Breast epithelium (tissue), 4 donors: ENCODE results near the gene P3H2. TPM values are rescaled to one million over a fixed set of nuclear protein-coding genes. Genes with fewer than 3 reads are reported as not detected.

Experiments
- DNase-seq, 2 donors: peaks; one replicate each; pipeline ENCODE4 v3.0.0-alpha.2; 2019; ENCODE audit warnings: low spot score in 2 of 2
- H3K27ac ChIP-seq, 2 donors: fragments of 200-600 bp; sonication (generic) in 1 of 2; one replicate each; pipeline ENCODE4 v1.5.1; 2016 to 2019; ENCODE audit warnings: mild to moderate bottlenecking in 1 of 2
- H3K27me3 ChIP-seq, 2 donors: fragments of 200-600 bp; sonication (generic) in 1 of 2; one replicate each; pipeline versions ENCODE4 v1.5.1 to v1.6.0; 2017 to 2019; ENCODE audit warnings: control low read depth in 1 of 2, mild to moderate bottlenecking in 1 of 2
- H3K36me3 ChIP-seq: fragments of 200-600 bp; one replicate; pipeline ENCODE4 v1.5.1; 2019
- H3K4me1 ChIP-seq, 2 donors: fragments of 200-600 bp; sonication (generic); one replicate each; pipeline ENCODE4 v1.5.1; 2016 to 2019; ENCODE audit warnings: control low read depth in 1 of 2
- H3K4me3 ChIP-seq, 3 donors: fragments of 200-600 bp; sonication (generic); 1 replicate in 2 of 3; 2 replicates in 1 of 3; pipeline ENCODE4 v1.5.1; 2016 to 2019; ENCODE audit warnings: mild to moderate bottlenecking in 3 of 3, moderate library complexity in 2 of 3
- H3K9me3 ChIP-seq, 2 donors: fragments of 200-600 bp; sonication (generic) in 1 of 2; one replicate each; pipeline ENCODE4 v1.5.1; 2016 to 2019; ENCODE audit warnings: control low read depth in 1 of 2
- POLR2A ChIP-seq: fragments of 450-650 bp; IDR thresholded peaks from one replicate; pipeline ENCODE4 v1.6.1; 2016; ENCODE audit warnings: antibody characterized with exemption, mild to moderate bottlenecking, moderate library complexity
- POLR2AphosphoS5 ChIP-seq, 3 donors: sonication (generic); formaldehyde crosslinking; IDR thresholded peaks; one replicate each; pipeline ENCODE4 v1.6.1; 2017; ENCODE audit warnings: antibody characterized with exemption in 3 of 3
- intact Hi-C: fragments of 100-400 bp; cut with DNase I; formaldehyde crosslinking; loops from one replicate; pipeline ENCODE4 v1.15.1; 2023; ENCODE audit warnings: low total_unique reads
- total RNA-seq, 3 donors: library from RNA; depleted of rRNA; stranded (reverse); fragments of >200 nt; gene quantifications; one replicate each; pipeline ENCODE4 v1.1.0, GENCODE V29; 2016
- TF ChIP-seq, protein P1 (sequence below), 3 donors: fragments of 450-650 bp; IDR thresholded peaks; one replicate each; pipeline ENCODE4 v1.5.1; 2016 to 2017; ENCODE audit warnings: antibody characterized with exemption in 3 of 3, mild to moderate bottlenecking in 3 of 3, moderate library complexity in 3 of 3

The P3H2 gene
- total RNA-seq, 3 donors from 2014 or later: 1.6 to 12.3 (median 10.2) TPM

DNA sequence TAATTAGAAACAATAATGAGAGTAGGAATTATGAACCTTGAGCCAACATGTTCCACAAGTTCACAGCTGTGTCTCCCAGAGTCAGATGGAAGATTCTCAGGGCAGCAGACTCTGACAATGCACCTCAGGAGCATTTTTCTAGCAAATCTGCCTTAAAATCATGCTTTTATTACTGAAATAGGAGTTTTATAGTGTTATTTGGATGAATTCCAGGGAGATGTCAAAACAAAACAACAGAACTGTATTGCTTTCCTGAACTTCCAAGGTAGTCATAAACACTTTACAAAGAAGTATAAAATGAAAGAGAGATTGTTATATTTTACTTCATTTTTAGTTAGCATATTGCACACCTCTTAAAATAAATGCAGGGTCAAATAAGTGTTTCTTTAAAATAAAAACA is 77.0 kb downstream of the P3H2 start:
- Histone ChIP-seq H3K27me3 (no peaks in the 10 kb centered on the region), H3K27ac (no peak overlapping the region), H3K4me3 (no peak overlapping the region), H3K36me3 (no peaks in the 10 kb centered on the region), H3K4me1 (no peaks in the 10 kb centered on the region), H3K9me3 (no peaks in the 10 kb centered on the region)
- intact Hi-C loops: no loop called here
- DNase-seq: no peak
- TF ChIP-seq, protein P1, sequence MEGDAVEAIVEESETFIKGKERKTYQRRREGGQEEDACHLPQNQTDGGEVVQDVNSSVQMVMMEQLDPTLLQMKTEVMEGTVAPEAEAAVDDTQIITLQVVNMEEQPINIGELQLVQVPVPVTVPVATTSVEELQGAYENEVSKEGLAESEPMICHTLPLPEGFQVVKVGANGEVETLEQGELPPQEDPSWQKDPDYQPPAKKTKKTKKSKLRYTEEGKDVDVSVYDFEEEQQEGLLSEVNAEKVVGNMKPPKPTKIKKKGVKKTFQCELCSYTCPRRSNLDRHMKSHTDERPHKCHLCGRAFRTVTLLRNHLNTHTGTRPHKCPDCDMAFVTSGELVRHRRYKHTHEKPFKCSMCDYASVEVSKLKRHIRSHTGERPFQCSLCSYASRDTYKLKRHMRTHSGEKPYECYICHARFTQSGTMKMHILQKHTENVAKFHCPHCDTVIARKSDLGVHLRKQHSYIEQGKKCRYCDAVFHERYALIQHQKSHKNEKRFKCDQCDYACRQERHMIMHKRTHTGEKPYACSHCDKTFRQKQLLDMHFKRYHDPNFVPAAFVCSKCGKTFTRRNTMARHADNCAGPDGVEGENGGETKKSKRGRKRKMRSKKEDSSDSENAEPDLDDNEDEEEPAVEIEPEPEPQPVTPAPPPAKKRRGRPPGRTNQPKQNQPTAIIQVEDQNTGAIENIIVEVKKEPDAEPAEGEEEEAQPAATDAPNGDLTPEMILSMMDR (IDR thresholded peaks at IDR 0.05): no peak
- no peak for TF ChIP-seq POLR2A
- TF ChIP-seq POLR2AphosphoS5 (IDR thresholded peaks at IDR 0.05): no peak

DNA sequence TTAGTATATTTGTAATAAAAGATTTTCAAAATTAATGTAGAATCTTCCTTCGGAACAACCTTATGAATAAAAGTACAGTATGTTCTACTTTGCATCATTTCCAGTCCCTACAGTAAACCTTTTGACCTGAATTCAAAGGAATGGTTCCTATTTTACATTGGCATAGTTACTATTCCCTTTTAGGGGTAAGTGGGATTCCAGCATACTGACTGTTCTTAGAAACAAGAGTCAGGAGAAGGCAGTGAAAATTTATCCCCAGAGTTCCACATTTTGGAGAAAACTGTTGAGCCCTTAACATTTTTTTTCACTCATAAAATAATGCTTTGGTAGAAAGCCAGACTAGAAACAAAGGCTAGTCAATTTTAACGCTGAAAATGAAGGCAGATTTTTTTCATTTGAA is 78.1 kb downstream of the P3H2 start:
- no peak overlapping the region for H3K27ac ChIP-seq
- intact Hi-C loops: no loop called here

DNA sequence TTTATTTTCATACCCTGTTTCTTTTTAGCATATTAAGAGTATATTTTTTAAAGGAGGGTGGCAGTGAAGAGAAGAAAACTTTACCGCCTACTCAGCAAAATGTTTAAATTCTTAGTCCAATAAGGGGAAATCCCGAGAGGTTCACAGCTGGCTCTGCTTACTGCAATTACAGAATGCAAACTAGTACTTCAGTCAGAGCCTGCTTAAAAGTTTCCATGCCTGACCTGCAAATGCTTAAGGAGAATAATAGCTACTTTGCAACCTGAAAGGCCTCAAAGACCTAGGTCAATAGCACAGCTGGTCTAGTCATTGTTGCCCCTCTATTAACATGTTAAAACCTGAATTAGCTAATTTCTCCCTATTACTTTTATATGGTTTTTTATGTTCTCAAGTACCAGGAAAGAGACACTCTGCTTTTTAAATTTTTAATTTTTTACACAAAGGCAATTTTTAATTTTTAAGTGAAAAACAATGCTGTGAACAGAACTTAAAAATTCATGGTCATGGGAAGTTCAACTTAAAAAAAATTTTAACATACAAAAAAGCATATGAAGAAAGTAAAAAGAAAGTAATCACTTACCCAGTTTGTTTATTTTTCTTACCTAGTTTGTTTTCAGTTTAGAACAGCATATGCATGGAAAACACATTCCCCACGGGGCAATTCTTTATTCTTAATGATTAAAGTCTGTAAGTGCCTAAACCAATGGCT is 79.2 kb downstream of the P3H2 start:
- intact Hi-C loops: no loop called here
- no peak overlapping the region for H3K27ac ChIP-seq
- DNase-seq: no peak
- no peaks in the 10 kb centered on the region for H3K9me3 ChIP-seq
- H3K4me3 ChIP-seq: no peak overlapping the region
- no peaks in the 10 kb centered on the region for H3K27me3 ChIP-seq
- TF ChIP-seq, protein P1 (IDR thresholded peaks at IDR 0.05): no peak
- TF ChIP-seq POLR2A (no peak), POLR2AphosphoS5 (IDR thresholded peaks at IDR 0.05) (no peak)
- H3K4me1 ChIP-seq: no peaks in the 10 kb centered on the region
- H3K36me3 ChIP-seq: no peaks in the 10 kb centered on the region

More for the DNA sequence above, 78.1 kb downstream of the P3H2 start:
- DNase-seq: no peak
- Histone ChIP-seq H3K27me3 (no peaks in the 10 kb centered on the region), H3K36me3 (no peaks in the 10 kb centered on the region), H3K4me3 (no peak overlapping the region), H3K9me3 (no peaks in the 10 kb centered on the region), H3K4me1 (no peaks in the 10 kb centered on the region)
- TF ChIP-seq, protein P1 (IDR thresholded peaks at IDR 0.05): no peak
- no peak for TF ChIP-seq POLR2A
- no peak for TF ChIP-seq POLR2AphosphoS5 (IDR thresholded peaks at IDR 0.05)

DNA sequence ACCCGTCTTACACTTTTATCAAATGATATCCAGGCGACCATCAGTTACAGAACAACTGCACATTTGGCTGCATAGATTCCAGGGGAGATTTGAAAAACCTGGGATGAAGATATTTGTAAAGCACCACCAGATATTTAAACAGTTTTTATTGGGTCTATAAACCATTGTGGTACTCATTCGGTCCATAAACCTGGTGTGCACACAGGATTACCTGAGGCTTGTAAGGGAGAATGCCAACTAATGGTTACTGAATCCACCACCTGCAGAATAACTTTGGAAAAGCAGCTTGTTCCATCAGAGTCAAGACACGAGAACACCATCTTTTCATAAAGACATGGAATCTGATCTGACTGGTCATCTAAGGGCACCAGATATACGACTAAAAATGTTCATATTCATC is 80.6 kb downstream of the P3H2 start:
- intact Hi-C loops: no loop called here
- Histone ChIP-seq H3K27ac (no peak overlapping the region), H3K4me3 (no peak overlapping the region), H3K9me3 (no peaks in the 10 kb centered on the region), H3K36me3 (no peaks in the 10 kb centered on the region), H3K4me1 (no peaks in the 10 kb centered on the region), H3K27me3 (no peaks in the 10 kb centered on the region)
- TF ChIP-seq POLR2A (no peak), POLR2AphosphoS5 (IDR thresholded peaks at IDR 0.05) (no peak)
- TF ChIP-seq, protein P1 (IDR thresholded peaks at IDR 0.05): no peak
- no peak for DNase-seq

DNA sequence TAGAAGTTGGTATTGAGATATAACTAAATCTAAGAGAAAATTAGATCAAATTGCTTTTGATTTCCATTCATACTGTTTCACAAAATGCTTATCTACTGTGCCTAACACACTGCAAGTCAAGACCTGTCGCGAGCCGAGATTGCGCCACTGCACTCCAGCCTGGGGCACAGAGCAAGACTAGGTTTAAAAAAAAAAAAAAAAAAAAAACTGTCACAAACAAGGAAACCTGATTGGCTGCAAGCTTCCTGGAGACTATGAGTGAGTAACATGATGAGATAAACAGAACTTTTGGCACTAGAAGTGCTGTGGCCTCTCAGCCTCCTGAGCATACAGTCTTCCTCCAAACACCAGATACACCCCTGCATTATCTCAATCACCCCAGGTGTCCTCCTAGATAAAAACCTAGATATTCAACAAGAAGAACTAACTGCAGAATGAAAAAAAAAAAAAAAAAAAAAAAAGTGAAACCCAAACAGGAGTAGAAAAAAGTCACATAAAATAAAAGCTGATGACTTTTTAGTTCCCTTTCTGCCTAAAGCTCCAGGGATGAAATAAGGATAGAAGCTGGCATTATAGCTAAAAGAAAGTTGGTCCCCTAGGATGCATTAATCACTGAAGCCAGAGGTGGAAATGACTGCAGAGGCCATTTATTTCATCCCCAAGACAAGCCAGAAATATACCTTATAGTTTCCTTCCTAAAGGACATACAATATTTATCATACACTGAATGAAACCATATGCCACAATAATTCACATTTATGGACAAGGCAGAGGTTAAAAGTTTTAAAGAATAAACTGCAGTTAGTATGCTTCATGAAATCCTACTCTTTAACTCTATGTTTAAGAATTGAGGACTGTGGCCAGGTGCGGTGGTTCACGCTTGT is 82.4 kb downstream of the P3H2 start:
- intact Hi-C loops: no loop called here
- Histone ChIP-seq H3K27ac (no peak overlapping the region), H3K4me1 (no peaks in the 10 kb centered on the region), H3K4me3 (no peak overlapping the region), H3K36me3 (no peaks in the 10 kb centered on the region), H3K27me3 (no peaks in the 10 kb centered on the region), H3K9me3 (no peaks in the 10 kb centered on the region)
- DNase-seq: peak; percentile 58 to 77
- TF ChIP-seq POLR2A (no peak), POLR2AphosphoS5 (IDR thresholded peaks at IDR 0.05) (peak in 1 of 3 donors; percentile 17)
